SK-N-SH treated with all-trans-retinoic acid at 6 μM for 48 hours (cell line): ENCODE measurements around the gene HRNR.

Experiments used
- ARNTL ChIP-seq: fragments of 450-650 bp; formaldehyde crosslinking; IDR thresholded peaks from 2 replicates; pipeline ENCODE4 v1.5.0; 2020; ENCODE audit warnings: low read depth, mild to moderate bottlenecking, moderate library complexity, borderline replicate concordance
- ESRRG ChIP-seq: fragments of 250-450 bp; sonication (Bioruptor Pico); IDR thresholded peaks from 2 replicates; pipeline ENCODE4 v1.6.1; 2021; ENCODE audit warnings: mild to moderate bottlenecking
- SNAI2 ChIP-seq: fragments of 250-450 bp; sonication (Bioruptor Pico); IDR thresholded peaks from 2 replicates; pipeline ENCODE4 v1.5.0; 2020; ENCODE audit warnings: mild to moderate bottlenecking, moderate library complexity
- TOX ChIP-seq: fragments of 250-450 bp; sonication (Bioruptor Pico); IDR thresholded peaks from 2 replicates; pipeline ENCODE4 v1.8.0; 2021; ENCODE audit warnings: mild to moderate bottlenecking, moderate library complexity, borderline replicate concordance
- ZFP3 ChIP-seq: fragments of 250-450 bp; sonication (Bioruptor Pico); IDR thresholded peaks from 2 replicates; pipeline ENCODE4 v1.5.0; 2020; ENCODE audit warnings: mild to moderate bottlenecking, moderate library complexity
- TF ChIP-seq, protein P1 (sequence below): fragments of 250-450 bp; sonication (Bioruptor Pico); IDR thresholded peaks from 2 replicates; pipeline ENCODE4 v1.5.0; 2020; ENCODE audit warnings: mild to moderate bottlenecking, moderate library complexity
- TF ChIP-seq, protein P2 (sequence below): fragments of 250-450 bp; sonication (Bioruptor Pico); IDR thresholded peaks from 2 replicates; pipeline ENCODE4 v1.8.0; 2021; ENCODE audit warnings: low read depth, mild to moderate bottlenecking, moderate library complexity, borderline replicate concordance

DNA sequence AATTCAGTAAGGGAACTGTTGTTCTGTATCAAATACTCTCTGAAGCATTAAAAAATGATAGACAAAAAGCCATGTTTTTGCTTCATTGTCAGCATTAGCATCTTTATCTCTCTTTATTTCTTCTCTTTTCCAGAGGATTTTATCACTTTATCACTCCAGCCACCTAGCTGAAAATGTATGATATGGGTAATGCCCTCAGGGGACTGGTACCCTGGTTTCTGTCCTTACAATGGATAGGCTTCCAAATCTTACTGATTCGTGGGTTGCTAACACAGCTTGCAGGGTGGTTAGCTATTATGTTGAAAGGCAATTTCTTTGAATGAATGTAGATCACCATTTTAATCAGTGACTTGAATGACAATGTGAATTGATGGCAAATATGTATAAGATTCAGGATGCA lies 23.3 kb upstream of the HRNR start:
- TF ChIP-seq ESRRG (CRISPR knock-in tag): no peak
- no peak for TF ChIP-seq ARNTL (CRISPR knock-in tag)
- no peak for TF ChIP-seq SNAI2 (CRISPR knock-in tag)
- no peak for TF ChIP-seq TOX (CRISPR knock-in tag)
- TF ChIP-seq, protein P1, sequence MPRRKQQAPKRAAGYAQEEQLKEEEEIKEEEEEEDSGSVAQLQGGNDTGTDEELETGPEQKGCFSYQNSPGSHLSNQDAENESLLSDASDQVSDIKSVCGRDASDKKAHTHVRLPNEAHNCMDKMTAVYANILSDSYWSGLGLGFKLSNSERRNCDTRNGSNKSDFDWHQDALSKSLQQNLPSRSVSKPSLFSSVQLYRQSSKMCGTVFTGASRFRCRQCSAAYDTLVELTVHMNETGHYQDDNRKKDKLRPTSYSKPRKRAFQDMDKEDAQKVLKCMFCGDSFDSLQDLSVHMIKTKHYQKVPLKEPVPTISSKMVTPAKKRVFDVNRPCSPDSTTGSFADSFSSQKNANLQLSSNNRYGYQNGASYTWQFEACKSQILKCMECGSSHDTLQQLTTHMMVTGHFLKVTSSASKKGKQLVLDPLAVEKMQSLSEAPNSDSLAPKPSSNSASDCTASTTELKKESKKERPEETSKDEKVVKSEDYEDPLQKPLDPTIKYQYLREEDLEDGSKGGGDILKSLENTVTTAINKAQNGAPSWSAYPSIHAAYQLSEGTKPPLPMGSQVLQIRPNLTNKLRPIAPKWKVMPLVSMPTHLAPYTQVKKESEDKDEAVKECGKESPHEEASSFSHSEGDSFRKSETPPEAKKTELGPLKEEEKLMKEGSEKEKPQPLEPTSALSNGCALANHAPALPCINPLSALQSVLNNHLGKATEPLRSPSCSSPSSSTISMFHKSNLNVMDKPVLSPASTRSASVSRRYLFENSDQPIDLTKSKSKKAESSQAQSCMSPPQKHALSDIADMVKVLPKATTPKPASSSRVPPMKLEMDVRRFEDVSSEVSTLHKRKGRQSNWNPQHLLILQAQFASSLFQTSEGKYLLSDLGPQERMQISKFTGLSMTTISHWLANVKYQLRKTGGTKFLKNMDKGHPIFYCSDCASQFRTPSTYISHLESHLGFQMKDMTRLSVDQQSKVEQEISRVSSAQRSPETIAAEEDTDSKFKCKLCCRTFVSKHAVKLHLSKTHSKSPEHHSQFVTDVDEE (CRISPR knock-in tag): no peak
- TF ChIP-seq, protein P2, sequence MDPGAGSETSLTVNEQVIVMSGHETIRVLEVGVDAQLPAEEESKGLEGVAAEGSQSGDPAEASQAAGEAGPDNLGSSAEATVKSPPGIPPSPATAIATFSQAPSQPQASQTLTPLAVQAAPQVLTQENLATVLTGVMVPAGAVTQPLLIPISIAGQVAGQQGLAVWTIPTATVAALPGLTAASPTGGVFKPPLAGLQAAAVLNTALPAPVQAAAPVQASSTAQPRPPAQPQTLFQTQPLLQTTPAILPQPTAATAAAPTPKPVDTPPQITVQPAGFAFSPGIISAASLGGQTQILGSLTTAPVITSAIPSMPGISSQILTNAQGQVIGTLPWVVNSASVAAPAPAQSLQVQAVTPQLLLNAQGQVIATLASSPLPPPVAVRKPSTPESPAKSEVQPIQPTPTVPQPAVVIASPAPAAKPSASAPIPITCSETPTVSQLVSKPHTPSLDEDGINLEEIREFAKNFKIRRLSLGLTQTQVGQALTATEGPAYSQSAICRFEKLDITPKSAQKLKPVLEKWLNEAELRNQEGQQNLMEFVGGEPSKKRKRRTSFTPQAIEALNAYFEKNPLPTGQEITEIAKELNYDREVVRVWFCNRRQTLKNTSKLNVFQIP: no peak
- no peak for TF ChIP-seq ZFP3 (CRISPR knock-in tag)
